ACHN (cell line): ENCODE data around the gene MSGN1.

Experiments
- DNase-seq: peaks from one replicate; pipeline ENCODE4 v3.0.0-alpha.2; 2015
- in situ Hi-C: cut with HindIII; loops from 2 replicates; pipeline ENCODE4 v1.10.0; 2017; ENCODE audit warnings: low sequenced_read_pairs, low pct_ligation_motif_present, low pct_unique_long_range_greater_than_20kb

The MSGN1 gene, protein sequence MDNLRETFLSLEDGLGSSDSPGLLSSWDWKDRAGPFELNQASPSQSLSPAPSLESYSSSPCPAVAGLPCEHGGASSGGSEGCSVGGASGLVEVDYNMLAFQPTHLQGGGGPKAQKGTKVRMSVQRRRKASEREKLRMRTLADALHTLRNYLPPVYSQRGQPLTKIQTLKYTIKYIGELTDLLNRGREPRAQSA

DNA sequence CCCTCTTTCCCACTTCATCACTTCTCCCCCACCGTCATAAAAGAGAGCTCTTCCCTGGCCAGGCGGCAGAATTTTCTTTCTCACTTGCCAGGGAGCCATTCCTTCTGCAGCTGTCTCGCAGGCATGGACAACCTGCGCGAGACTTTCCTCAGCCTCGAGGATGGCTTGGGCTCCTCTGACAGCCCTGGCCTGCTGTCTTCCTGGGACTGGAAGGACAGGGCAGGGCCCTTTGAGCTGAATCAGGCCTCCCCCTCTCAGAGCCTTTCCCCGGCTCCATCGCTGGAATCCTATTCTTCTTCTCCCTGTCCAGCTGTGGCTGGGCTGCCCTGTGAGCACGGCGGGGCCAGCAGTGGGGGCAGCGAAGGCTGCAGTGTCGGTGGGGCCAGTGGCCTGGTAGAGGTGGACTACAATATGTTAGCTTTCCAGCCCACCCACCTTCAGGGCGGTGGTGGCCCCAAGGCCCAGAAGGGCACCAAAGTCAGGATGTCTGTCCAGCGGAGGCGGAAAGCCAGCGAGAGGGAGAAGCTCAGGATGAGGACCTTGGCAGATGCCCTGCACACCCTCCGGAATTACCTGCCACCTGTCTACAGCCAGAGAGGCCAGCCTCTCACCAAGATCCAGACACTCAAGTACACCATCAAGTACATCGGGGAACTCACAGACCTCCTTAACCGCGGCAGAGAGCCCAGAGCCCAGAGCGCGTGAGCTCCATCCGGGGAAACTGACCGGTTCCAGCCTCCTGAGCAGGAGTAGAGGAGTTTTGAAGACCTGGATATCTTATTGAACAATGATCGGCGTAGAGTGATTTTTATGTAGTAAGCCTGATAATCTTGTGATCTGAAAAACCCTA is at the start of gene MSGN1:
Gene MSGN1 (plus strand): TSS at position 65 of the 850 bp plus-strand sequence. CDS start 59 bp downstream, at position 124.
- in situ Hi-C loops = no loop called here
- no peak for DNase-seq

DNA sequence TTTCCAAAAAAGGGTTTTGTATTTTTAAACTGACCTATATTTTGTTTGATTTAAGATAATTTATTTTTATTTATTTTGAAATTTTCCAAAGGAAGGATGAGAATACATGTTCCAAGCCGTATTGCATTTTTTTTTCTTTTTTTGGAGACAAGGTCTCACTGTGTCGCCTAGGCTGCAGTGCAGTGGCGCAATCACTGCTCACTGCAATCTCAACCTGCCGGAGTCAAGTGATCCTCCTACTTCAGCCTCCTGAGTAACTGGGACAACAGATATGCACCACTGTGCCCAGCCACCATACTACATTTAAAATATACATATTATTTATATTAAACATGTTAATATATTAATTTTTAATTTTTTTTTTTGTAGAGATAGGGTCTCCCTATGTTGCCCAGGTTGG is 47.4 kb upstream of the MSGN1 start:
- no peak for DNase-seq
- in situ Hi-C loops = no loop called here

DNA sequence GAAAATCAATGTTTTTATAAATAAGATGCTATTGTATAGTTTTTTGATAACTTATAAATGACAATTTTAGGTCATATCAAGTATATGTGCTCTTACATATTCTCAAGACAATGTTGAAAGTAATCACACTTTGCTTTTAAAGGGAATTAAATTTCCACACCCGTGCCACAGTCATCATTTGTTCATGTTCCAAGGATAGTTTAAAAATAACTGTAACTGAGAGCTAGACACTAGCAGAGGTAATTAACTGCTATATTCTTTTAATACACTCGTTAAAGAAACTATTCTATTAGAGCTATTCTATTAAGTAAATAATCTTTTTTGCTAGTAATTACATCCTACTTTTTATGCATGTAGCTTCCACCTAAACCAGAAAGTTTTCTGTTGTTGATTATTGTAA is 44.3 kb upstream of the MSGN1 start:
- DNase-seq = no peak
- in situ Hi-C loops = no loop called here

DNA sequence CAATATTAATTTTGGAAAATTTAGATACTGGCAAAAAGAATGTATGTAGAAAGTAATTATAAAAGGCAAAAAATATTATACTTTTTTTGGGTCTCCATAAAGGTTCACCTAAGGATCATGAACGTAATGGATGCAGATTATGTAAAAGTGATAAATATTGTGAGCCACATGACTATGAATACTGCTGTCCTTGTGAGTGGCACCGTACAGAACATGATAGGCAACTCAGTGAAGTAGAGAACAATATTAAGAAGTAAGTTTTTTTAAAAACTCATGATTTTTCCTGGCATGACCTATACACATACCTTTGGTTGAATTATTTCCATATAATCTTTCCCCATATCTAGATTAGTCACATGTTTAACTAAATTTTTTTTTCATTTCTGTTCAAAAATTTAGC is 43.7 kb upstream of the MSGN1 start:
- in situ Hi-C loops = no loop called here
- DNase-seq = no peak

DNA sequence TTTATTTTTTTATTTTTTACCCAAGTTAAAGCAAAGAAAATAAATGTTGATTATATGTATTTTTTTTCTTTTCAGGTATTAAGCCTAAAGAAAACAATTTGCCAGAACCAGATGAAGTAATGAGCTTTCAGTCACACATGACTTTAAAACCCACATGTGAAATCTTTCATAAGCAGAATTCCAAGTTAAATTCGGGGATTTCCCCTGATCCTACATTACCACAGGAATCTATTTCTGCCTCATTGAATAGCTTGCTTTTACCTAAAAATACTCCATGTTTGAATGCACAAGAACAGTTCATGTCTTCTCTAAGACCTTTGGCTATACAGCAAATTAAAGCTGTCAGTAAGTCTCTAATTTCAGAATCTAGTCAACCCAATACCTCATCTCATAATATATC is 35.7 kb upstream of the MSGN1 start:
- in situ Hi-C loops = no loop called here
- DNase-seq = no peak

DNA sequence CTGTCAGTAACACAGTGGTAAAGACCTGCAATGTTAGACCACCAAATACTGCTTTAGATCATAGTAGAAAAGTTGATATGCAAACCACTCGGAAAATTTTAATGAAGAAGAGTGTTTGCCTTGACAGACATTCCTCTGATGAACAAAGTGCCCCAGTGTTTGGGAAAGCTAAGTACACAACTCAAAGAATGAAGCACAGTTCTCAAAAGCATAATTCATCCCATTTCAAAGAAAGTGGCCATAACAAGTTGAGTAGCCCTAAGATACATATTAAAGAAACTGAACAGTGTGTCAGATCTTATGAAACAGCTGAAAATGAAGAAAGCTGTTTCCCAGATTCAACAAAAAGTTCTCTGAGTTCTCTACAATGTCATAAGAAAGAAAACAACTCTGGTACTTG is 34.8 kb upstream of the MSGN1 start:
- in situ Hi-C loops = no loop called here

DNA sequence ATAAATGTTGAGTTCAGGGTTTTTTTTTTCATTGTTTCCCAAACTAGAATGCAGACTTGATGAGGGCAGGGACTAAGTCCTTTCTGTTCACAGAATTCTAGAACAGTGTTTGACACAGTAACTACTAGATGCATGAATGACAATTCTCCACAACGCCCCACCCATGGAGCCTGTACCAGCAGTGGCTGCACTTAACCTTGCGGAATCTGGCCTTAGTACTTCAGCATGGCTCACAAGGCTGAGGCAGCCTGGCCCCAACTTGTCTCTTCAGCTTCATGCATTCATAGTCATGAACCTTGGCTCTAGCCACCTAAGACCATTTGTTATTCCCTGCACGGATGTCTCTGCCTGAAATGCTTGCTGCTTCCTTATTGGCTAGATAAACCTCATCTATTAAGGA is 29.5 kb upstream of the MSGN1 start:
- in situ Hi-C loops = no loop called here

More for the DNA sequence above, 34.8 kb upstream of the MSGN1 start:
- DNase-seq = no peak

DNA sequence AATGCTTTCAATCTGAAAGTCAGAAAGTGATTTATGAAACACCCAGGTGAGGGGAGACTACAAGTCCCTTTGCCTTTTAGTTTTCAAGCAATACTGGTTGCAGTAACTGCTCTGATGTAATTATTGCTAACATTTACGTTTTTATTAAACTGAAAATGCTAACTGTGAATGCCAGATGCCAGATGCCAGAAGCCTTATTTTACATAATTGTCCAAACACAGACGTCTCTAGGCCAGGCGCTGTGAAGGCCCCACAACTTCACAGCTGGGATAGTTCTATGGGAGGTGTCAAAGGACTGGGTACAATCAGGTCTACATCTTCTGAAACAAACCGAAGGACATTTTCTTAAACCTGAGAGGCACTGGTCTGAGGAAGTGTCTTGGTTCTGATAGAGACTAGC is 27.5 kb upstream of the MSGN1 start:
- in situ Hi-C loops = no loop called here
- no peak for DNase-seq

More for the DNA sequence above, 29.5 kb upstream of the MSGN1 start:
- DNase-seq = no peak

DNA sequence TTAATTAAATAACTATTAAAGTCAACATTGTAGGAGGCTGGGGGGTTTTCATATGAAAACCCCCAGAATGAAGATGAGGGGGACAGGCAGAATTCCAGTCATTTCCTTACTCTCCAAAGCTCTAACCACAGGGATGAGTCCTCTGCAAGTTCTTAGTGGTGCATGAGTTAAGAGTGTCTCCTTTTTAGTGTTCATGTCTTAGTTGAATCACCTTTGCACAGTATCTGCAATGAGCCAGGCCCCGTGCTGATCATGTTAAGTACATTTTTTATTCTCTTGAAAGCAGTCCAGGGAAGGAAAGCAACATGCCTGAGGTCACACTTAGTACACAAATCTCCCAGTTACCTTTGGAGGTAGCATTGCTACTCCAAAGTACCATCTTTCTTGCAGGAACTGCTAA is 25.7 kb upstream of the MSGN1 start:
- DNase-seq = no peak
- in situ Hi-C loops = no loop called here

DNA sequence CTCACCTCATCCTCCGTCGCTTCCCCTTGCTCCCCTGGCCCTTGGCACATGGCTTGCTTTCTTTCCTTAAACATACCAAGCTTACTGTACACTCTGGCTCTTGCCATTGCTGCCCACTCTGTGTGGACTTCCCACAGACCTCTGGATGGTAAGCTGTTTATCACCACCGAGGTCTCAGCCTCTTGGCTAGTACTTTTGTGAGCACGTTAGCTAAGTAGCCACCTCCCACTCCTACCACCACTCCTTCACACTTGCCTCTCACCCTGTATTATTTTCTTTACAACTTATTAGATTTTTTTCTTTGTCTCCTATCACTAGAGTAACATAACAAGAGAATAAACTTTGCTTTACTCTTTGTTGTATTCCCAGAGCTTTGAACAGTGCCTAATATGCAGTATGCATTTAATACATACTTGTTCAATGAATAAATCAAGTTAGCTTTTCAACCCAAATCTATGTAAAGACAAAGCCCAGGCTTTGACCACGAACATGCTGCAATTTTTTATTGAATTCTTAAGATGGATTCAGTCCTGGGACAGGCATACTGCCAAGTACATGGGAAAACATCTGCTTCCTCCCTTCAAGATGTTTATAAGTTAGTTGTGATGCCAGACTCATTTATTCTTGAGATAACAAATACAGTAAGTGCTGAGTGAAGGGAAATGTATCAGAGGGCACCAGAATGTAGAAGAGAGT is 25.0 kb upstream of the MSGN1 start:
- in situ Hi-C loops = no loop called here
- no peak for DNase-seq

DNA sequence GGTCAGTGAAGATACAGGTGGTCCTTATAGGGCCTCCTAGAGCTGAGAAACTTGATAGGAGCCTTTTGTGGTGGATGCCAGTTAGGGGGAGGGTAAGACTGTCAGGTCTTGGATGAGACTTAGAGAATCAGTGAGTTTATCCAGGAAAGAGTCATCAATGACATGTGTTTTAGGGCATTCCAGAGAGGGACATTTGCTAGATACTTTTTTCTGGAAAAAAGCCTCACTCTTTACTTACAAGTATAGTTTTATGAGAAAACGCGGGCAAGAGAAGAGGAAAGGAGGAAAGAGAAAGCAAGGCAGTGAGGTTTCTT is 24.5 kb upstream of the MSGN1 start:
- DNase-seq = no peak
- in situ Hi-C loops = no loop called here

DNA sequence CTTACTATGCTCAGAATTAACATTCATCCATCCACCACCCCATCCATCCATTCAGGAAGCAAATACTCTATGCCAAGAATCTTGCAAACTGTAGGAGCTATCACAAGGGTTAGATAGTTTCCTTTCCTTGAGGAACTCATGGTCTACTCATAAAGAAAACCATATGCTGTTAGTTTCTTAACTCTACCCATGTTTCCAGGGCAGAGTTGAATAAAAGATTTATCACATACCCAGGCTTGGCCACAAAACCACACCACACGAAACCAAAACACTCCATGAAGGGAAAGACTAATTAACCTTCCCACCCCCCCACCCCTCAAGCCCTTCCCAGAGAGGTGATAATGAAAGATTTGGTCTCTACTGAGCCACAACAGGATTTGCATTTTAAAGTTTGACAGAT is 23.7 kb upstream of the MSGN1 start:
- DNase-seq = no peak
- in situ Hi-C loops = no loop called here

DNA sequence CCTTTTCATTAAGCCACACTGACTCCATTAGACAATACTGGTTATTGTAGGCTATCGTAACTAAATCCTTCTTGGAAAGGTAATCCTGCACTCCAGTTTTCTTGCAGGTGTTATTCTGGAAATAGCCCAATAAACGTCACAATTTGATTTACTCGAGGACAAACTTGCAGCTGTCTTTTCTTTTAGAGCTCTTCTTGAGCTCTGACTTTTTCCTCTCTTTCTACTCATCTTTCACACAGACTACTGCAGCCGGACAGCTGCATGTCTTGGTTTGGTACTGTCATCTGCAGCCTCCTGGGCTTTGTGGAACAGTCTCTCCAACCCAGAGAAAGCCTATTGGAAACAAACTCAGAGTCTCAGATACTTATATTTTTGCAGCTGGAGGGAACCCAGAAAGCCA is 23.0 kb upstream of the MSGN1 start:
- no peak for DNase-seq
- in situ Hi-C loops = no loop called here

DNA sequence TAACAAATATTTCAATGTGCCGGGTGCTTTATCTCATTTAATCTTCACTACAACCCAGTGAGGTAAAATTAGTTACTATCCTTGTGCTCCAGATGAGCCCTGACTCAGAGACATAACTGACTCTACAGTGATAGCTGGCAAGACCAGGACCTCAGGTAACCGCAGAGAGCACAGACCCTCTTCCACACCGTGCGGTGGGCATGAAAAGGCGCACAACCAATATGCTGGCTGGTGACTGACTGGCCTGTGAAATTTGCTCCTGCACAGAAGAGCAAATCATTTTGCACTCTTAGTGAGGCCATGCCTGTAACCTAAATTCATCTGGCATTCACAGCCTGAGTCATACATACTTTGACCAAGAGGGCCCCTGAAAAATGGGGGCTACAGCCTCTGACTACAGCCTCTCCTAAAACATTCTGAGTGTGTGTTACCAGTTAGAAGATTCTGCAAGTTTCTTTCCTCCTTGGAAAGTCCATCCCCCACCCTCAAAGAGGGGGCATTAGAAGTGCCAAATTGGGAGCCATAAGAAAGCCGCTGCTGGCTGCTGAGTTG is 22.4 kb upstream of the MSGN1 start:
- in situ Hi-C loops = no loop called here

DNA sequence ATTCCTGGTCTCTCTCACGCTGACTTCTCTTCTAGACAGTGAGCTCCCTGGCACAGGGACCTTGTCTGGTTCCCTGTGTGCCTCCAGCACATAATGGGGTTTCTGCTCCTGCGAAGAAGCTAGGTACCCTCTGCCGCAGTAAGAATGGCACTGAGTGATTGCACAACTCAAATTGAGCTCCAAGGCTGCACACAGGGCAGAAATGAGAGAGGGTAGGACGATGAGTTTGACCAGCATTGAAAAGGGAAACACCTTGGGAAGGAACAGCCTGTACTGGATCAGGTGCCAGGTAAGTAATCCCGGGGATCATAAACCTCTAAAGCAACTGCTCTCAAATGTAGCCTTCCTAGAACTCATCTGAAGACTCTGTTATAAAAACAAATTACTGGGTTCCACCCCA is 21.0 kb upstream of the MSGN1 start:
- in situ Hi-C loops = no loop called here
- no peak for DNase-seq

More for the DNA sequence above, 22.4 kb upstream of the MSGN1 start:
- no peak for DNase-seq

DNA sequence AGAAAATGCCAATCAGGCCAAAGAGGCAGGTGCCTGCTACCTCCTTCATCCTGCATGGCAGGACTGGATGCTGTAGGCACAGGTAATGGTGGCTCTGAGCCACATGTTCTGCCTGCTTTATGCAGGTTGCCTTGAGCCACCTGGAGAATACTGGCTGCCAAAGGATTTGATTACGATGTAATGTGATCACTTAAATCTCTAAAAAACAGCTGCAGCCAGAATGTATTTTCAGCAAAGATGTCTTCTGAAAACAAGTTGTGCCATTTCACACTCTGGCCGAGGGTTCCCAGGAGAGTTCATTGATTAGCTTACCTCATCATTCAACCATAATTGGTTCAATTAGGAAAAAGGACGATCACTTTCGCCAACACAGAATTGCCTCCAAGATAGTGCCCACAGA is 17.9 kb upstream of the MSGN1 start:
- DNase-seq = no peak
- in situ Hi-C loops = no loop called here

DNA sequence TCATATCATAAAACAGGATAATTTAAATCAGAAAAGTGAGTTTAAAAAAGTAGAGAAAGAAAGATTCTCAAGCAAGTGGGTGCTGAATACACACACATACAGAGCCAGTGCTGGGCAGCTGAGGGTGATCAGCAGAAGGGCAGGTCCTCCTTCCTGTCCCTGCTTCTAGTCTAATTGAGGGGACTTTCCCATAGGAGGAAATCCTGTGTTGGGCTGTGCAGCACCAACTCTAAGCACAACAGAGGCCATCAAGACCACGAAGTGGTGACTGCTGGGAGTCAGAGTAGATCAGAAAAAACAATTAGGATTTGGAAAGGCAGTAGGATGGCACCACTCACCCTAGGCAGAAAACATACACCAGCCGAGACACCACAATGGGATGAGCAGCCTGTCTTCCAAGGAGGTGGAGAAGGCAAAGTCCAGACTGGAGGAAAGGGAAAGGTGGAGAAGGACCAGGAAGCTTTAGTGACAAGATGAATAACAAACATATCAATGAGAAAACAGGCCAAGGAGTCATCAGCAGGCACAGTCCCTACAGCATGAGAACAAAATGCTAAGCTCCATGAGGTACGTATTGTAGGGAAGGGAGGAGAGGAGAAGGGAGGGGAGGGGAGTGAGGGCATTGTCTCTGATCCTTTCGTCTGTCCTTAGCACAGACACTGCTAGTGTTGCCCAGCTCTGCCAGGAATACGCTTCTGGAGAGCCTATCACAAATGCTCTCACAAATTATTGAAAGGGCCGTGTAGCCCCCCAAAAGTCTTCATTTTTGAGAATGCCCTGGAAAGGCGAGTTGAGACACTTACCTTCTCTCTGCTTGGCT is 16.7 kb upstream of the MSGN1 start:
- in situ Hi-C loops = no loop called here
- DNase-seq = no peak

DNA sequence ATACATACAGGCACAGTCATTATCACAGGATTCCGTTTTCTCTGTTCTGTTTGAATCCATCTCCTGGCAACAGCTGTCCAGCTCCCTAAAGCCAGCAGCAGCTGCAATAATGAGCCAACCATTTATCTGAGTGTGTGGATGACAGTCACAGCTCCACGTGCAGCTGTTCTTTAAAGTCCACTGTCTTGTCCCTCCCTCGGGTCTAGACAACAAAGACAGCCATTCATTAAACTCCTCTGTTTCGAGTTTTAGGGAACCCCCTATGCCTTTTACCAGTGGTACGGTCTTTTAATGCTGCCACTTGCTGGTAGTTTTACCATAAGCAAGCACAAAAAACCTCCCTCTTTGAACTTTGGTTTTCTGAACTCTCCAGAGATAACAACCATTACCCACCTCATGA is 16.0 kb upstream of the MSGN1 start:
- in situ Hi-C loops = no loop called here
- DNase-seq = no peak
